HEK293T (cell line): Measurements from ENCODE around the gene GPR37.

Experiments
- CTCF ChIA-PET: fragments of 350-600 bp; formaldehyde crosslinking; extraction: SDS; loops from one replicate; lab custom pipeline; 2021; ENCODE audit warnings: antibody characterized with exemption, inconsistent platforms; lab: Yijun Ruan, JAX
- POLR2A ChIA-PET: fragments of 350-600 bp; formaldehyde crosslinking; extraction: SDS; loops from one replicate; lab custom pipeline; 2020; ENCODE audit warnings: antibody characterized with exemption, inconsistent platforms; lab: Yijun Ruan, JAX
- DNase-seq: peaks from one replicate; pipeline ENCODE4 v3.0.0; 2012; ENCODE audit warnings: mixed read lengths; ENCODE audit errors: extremely low spot score
- ARNT ChIP-seq: fragments of 450-650 bp; IDR thresholded peaks from 2 replicates; pipeline ENCODE4 v1.6.1; 2017; ENCODE audit warnings: mild to moderate bottlenecking
- BHLHE40 ChIP-seq: fragments of 450-650 bp; IDR thresholded peaks from 2 replicates; pipeline ENCODE4 v1.6.1; 2016; ENCODE audit warnings: mild to moderate bottlenecking, moderate library complexity, borderline replicate concordance
- CTBP1 ChIP-seq: fragments of 450-650 bp; IDR thresholded peaks from 2 replicates; pipeline ENCODE4 v1.6.1; 2016; ENCODE audit warnings: borderline replicate concordance
- ELF4 ChIP-seq: fragments of 450-650 bp; IDR thresholded peaks from 2 replicates; pipeline ENCODE4 v1.6.1; 2017; ENCODE audit warnings: antibody characterized with exemption
- FOXA1 ChIP-seq: fragments of 450-650 bp; IDR thresholded peaks from 2 replicates; pipeline ENCODE4 v1.6.1; 2016; ENCODE audit warnings: mild to moderate bottlenecking
- FOXK2 ChIP-seq: fragments of 450-650 bp; IDR thresholded peaks from 2 replicates; pipeline ENCODE4 v1.6.1; 2016; ENCODE audit warnings: mild to moderate bottlenecking
- FOXM1 ChIP-seq: fragments of 450-650 bp; IDR thresholded peaks from 2 replicates; pipeline ENCODE4 v1.6.1; 2017; ENCODE audit warnings: mild to moderate bottlenecking, borderline replicate concordance
- HDGF ChIP-seq: fragments of 450-650 bp; IDR thresholded peaks from 2 replicates; pipeline ENCODE4 v1.6.1; 2017; ENCODE audit warnings: antibody characterized with exemption, borderline replicate concordance
- L3MBTL2 ChIP-seq: fragments of 450-650 bp; conservative IDR thresholded peaks from 2 replicates; pipeline ENCODE4 v1.6.1; 2016; ENCODE audit warnings: mild to moderate bottlenecking
- LEF1 ChIP-seq: fragments of 450-650 bp; IDR thresholded peaks from 2 replicates; pipeline ENCODE4 v1.6.1; 2017; ENCODE audit warnings: mild to moderate bottlenecking, borderline replicate concordance
- NFRKB ChIP-seq: fragments of 450-650 bp; IDR thresholded peaks from 2 replicates; pipeline ENCODE4 v1.6.1; 2016; ENCODE audit warnings: mild to moderate bottlenecking, moderate library complexity
- SP1 ChIP-seq: fragments of 450-650 bp; IDR thresholded peaks from 2 replicates; pipeline ENCODE4 v1.6.1; 2017
- SUZ12 ChIP-seq: fragments of 450-650 bp; IDR thresholded peaks from 2 replicates; pipeline ENCODE4 v1.6.1; 2016; ENCODE audit warnings: mild to moderate bottlenecking
- TARDBP ChIP-seq: fragments of 450-650 bp; IDR thresholded peaks from 2 replicates; pipeline ENCODE4 v1.6.1; 2016
- ZNF384 ChIP-seq: fragments of 450-650 bp; IDR thresholded peaks from 2 replicates; pipeline ENCODE4 v1.6.1; 2016
- TF ChIP-seq, protein P1 (sequence below): fragments of 450-650 bp; IDR thresholded peaks from 2 replicates; pipeline ENCODE4 v1.6.1; 2016

GPR37 gene

DNA sequence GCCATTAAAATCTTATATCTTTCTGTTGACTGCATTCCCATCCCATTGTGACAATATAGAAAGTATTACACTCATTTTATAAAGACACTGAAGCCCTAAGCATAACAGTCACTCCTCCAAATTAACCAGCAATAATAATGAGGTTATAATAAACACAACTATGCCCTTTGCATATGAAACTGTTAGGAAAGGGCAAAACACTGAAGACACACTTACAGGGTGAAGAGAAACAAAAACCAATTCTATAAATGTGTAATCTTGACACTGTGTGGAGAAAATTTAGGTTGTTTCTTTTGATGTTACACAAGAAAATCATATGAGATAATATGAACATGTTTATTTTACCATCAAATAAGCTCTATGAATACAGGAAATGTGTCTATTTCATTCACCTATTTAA is 14.0 kb upstream of the GPR37 start:
- TF ChIP-seq L3MBTL2 (no peak), FOXK2 (no peak), ELF4 (no peak), ARNT (no peak), LEF1 (no peak)
- POLR2A ChIA-PET = no interaction called here
- CTCF ChIA-PET = no interaction called here
- DNase-seq = no peak

DNA sequence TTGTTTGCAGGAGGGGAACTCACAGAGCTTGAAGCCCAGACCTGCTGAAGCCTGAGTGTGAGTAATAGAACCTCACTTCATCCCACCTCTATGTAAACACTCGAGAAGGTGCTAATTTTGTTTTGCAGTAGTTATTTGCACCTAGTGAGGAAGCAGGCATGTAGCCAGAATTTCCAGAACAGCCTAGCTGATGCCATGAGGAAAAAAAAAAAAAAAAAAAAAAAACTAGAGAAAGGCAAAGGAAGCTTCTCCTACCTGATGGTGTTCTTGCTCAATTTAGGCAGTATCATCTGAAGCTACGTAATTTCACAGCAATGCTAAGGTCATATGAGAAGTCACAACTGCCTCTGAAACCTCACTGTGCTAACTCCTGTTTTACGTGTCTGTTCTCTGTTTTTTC is 13.6 kb upstream of the GPR37 start:
- TF ChIP-seq FOXA1 = no peak
- TF ChIP-seq LEF1 = no peak
- TF ChIP-seq SUZ12 = no peak
- TF ChIP-seq BHLHE40 = no peak
- TF ChIP-seq NFRKB = no peak
- TF ChIP-seq CTBP1 = no peak
- TF ChIP-seq FOXK2 = no peak
- TF ChIP-seq FOXM1 = no peak
- no peak for TF ChIP-seq ARNT
- DNase-seq = no peak

DNA sequence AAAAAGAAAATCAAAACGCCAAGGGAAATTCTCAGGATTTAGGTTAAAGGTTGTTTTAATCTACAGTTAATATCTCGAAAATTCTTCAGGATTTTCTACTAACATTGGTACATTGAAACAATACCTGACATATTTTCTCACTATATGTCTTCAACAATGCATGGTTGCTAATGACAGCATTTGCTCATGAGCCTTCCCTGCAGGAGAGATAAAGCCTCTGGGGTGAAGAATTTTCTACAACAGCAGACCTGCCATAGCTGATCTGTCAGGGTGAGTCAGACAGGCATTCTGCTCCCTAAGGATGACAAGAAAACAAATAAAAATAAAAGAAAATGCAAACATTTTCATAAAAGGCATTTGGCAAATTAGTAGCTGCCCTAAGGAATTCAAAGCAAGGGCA is 11.7 kb upstream of the GPR37 start:
- POLR2A ChIA-PET = no interaction called here
- no peak for DNase-seq
- CTCF ChIA-PET = interaction anchor here (1.3 kb wide), 1 partner anchor 8 kb away, joined by 6 read pairs; no protein-coding TSS in a partner anchor
- TF ChIP-seq FOXK2 (no peak), ZNF384 (no peak), BHLHE40 (no peak)
- TF ChIP-seq, protein P1, sequence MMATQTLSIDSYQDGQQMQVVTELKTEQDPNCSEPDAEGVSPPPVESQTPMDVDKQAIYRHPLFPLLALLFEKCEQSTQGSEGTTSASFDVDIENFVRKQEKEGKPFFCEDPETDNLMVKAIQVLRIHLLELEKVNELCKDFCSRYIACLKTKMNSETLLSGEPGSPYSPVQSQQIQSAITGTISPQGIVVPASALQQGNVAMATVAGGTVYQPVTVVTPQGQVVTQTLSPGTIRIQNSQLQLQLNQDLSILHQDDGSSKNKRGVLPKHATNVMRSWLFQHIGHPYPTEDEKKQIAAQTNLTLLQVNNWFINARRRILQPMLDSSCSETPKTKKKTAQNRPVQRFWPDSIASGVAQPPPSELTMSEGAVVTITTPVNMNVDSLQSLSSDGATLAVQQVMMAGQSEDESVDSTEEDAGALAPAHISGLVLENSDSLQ = no peak

More for the DNA sequence above, 13.6 kb upstream of the GPR37 start:
- POLR2A ChIA-PET = no interaction called here
- CTCF ChIA-PET = no interaction called here

DNA sequence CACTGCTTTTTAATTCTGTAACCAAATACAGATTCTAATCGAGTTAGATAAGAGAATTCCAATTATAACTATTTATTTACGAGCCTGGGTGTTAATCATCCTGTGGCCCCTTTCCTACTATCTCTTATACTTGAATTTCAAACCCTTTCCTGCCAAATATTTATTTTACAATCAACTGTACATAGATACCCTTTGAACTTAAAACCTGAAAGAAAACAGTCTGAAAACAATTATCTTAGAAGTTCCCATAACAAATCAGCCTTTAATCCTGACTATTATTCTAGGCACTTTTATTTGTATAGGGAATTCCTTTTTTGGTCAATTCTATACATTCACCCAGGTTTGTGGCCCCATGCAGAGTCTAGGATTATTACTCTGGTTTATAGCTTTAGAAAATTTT is 10.6 kb upstream of the GPR37 start:
- POLR2A ChIA-PET = no interaction called here
- no peak for TF ChIP-seq FOXM1
- TF ChIP-seq BHLHE40 = no peak
- TF ChIP-seq TARDBP = no peak
- TF ChIP-seq HDGF = no peak
- TF ChIP-seq ELF4 = no peak
- TF ChIP-seq, protein P1 = no peak
- no peak for TF ChIP-seq SP1
- no peak for TF ChIP-seq L3MBTL2
- no peak for TF ChIP-seq LEF1
- TF ChIP-seq CTBP1 = no peak
- TF ChIP-seq FOXK2 = no peak
- no peak for TF ChIP-seq ARNT
- TF ChIP-seq ZNF384 = no peak
- TF ChIP-seq NFRKB = no peak
- no peak for TF ChIP-seq FOXA1
- TF ChIP-seq SUZ12 = no peak
- no peak for DNase-seq
- CTCF ChIA-PET = interaction anchor here (0.7 to 1.3 kb wide), 2 partner anchors 8 to 9 kb away, joined by 3 to 6 read pairs; no protein-coding TSS in a partner anchor

DNA sequence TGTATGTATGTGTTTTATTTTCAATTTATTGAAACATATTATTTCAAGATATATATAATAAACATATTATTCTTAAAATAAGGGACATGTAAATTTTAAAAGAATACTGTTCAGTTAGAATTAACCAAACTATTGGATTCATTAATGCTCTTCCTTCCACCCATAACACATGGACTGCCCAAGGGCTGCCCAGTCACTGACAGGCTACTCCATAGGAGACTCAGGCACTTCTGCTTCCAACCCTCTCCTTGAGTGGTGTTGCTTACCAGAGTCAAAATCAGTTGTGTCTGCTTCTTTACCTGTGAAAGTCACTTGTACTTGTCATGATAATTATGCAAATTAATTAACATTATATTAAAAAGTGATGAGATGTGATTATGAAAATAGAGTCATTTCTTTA is 9.8 kb upstream of the GPR37 start:
- TF ChIP-seq ARNT = no peak
- no peak for TF ChIP-seq HDGF
- TF ChIP-seq L3MBTL2 = no peak
- TF ChIP-seq BHLHE40 = no peak
- no peak for TF ChIP-seq SUZ12
- no peak for TF ChIP-seq FOXA1
- TF ChIP-seq SP1 = no peak
- TF ChIP-seq, protein P1 = no peak
- CTCF ChIA-PET = no interaction called here
- DNase-seq = no peak
- POLR2A ChIA-PET = no interaction called here

DNA sequence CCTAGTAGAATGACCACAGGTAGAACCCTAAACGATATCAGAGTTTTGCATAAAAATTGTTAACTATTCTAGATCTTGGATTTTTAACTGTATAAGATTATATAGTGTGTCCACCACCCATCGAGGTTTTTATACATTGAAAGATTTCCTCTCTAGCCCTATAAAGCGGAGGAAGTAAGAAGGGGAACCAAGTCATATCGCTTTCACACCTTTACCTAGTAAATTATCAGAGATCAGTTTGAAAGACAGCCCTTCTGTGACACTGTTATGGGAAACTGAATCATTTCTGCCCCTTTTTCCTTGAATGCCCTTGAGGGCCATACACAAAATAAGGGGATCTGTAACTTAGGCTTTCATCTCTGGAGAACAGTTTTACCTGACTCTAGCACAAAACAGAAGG is 8.3 kb upstream of the GPR37 start:
- POLR2A ChIA-PET = no interaction called here

More for the DNA sequence above, 8.3 kb upstream of the GPR37 start:
- no peak for TF ChIP-seq SUZ12
- no peak for TF ChIP-seq NFRKB
- no peak for TF ChIP-seq FOXM1
- TF ChIP-seq FOXK2 = no peak
- TF ChIP-seq FOXA1 = no peak
- no peak for TF ChIP-seq LEF1
- no peak for TF ChIP-seq SP1
- no peak for TF ChIP-seq ELF4
- no peak for TF ChIP-seq HDGF
- TF ChIP-seq, protein P1 = no peak
- TF ChIP-seq L3MBTL2 = no peak
- no peak for TF ChIP-seq ARNT
- TF ChIP-seq CTBP1 = no peak
- TF ChIP-seq TARDBP = no peak
- TF ChIP-seq ZNF384 = no peak
- DNase-seq = no peak
- CTCF ChIA-PET = no interaction called here
